Ammon's horn (tissue), 1 donor: ENCODE results near the gene WAPL.
A peak's percentile ranks its signal among the peaks of the same experiment; 100 is the strongest.

ENCODE experiments used
- DNase-seq: peaks from one replicate; pipeline ENCODE4 v3.0.0-alpha.2; 2016; ENCODE audit warnings: low spot score

Gene WAPL

GRCh38 chr10:86450806-86451603 is 70.6 kb downstream of the WAPL start:
- no peak for DNase-seq

GRCh38 chr10:86449926-86450558 is 71.5 kb downstream of the WAPL start:
- no peak for DNase-seq

- DNase-seq, result no peak
Observed at GRCh38 chr10:86447432-86447831, 74.2 kb downstream of the WAPL start.

GRCh38 chr10:86446987-86447386 is 74.6 kb downstream of the WAPL start:
- DNase-seq, result no peak

- no peak for DNase-seq
Observed at GRCh38 chr10:86446440-86446839, 75.2 kb downstream of the WAPL start.

- no peak for DNase-seq
Observed at GRCh38 chr10:86443936-86444335, 77.7 kb downstream of the WAPL start.

- no peak for DNase-seq
Observed at GRCh38 chr10:86443069-86443468, 78.5 kb downstream of the WAPL start.

- no peak for DNase-seq
Observed at GRCh38 chr10:86440874-86441843, 80.4 kb downstream of the WAPL start.

- DNase-seq, result peak; percentile 70
Observed at GRCh38 chr10:86439544-86439943, 82.0 kb downstream of the WAPL start.

- no peak for DNase-seq
Observed at GRCh38 chr10:86438091-86438749, 83.4 kb downstream of the WAPL start.

- no peak for DNase-seq
Observed at GRCh38 chr10:86437447-86437846, 84.1 kb downstream of the WAPL start.

- no peak for DNase-seq
Observed at GRCh38 chr10:86436963-86437362, 84.6 kb downstream of the WAPL start.

- no peak for DNase-seq
Observed at GRCh38 chr10:86434656-86435055, 86.9 kb downstream of the WAPL start.

- no peak for DNase-seq
Observed at GRCh38 chr10:86423739-86424138, 97.9 kb downstream of the WAPL start.

GRCh38 chr10:86419101-86419500 is 102.5 kb downstream of the WAPL start:
- DNase-seq, result no peak

- no peak for DNase-seq
Observed at GRCh38 chr10:86415583-86415982, 106.0 kb downstream of the WAPL start.

- no peak for DNase-seq
Observed at GRCh38 chr10:86415116-86415515, 106.5 kb downstream of the WAPL start.

- no peak for DNase-seq
Observed at GRCh38 chr10:86413046-86413728, 108.4 kb downstream of the WAPL start.

GRCh38 chr10:86411852-86412560 is 109.6 kb downstream of the WAPL start:
- DNase-seq, result no peak

GRCh38 chr10:86411281-86411841 is 110.2 kb downstream of the WAPL start:
- DNase-seq, result peak; percentile 59
